Measurements from ENCODE around the gene PRAMEF20.
"Not testable (repeated sequence)": the region's sequence is repeated elsewhere in the genome, so short reads cannot be mapped to it uniquely, and the experiment has no call there.

PRAMEF20 gene

GRCh38 chr1:13410150-13410549 is at the start of gene PRAMEF20:
Gene PRAMEF20, plus strand, starts transcription at chr1:13410450. Its CDS starts 5,905 bp downstream, at chr1:13416355.
- not testable (repeated sequence) for DNase-seq, ATAC-seq

- not testable (repeated sequence) for ATAC-seq, DNase-seq
Observed at GRCh38 chr1:13362364-13362763, 47.9 kb upstream of the PRAMEF20 start.

GRCh38 chr1:13364928-13365327 is 45.3 kb upstream of the PRAMEF20 start:
- not testable (repeated sequence) for ATAC-seq, DNase-seq

- not testable (repeated sequence) for DNase-seq, ATAC-seq
Observed at GRCh38 chr1:13366536-13366935, 43.7 kb upstream of the PRAMEF20 start.

GRCh38 chr1:13368544-13368943 is 41.7 kb upstream of the PRAMEF20 start:
- not testable (repeated sequence) for ATAC-seq
- peak; percentile 46 for DNase-seq

- not testable (repeated sequence) for ATAC-seq, DNase-seq
Observed at GRCh38 chr1:13378983-13379382, 31.3 kb upstream of the PRAMEF20 start.

GRCh38 chr1:13380380-13380779 is 29.9 kb upstream of the PRAMEF20 start:
- ATAC-seq, DNase-seq: not testable (repeated sequence)

GRCh38 chr1:13389332-13389731 is 20.9 kb upstream of the PRAMEF20 start, which contains the start of gene PRAMEF17:
Gene PRAMEF17, plus strand, starts transcription at chr1:13389632. Its CDS starts 26 bp downstream, at chr1:13389658.
- DNase-seq, ATAC-seq: not testable (repeated sequence)

- not testable (repeated sequence) for DNase-seq
Observed at GRCh38 chr1:13393004-13393403, 17.2 kb upstream of the PRAMEF20 start.

GRCh38 chr1:13394761-13395160 is 15.5 kb upstream of the PRAMEF20 start:
- ATAC-seq, DNase-seq: not testable (repeated sequence)

More at GRCh38 chr1:13393004-13393403, 17.2 kb upstream of the PRAMEF20 start:
- ATAC-seq, result not testable (repeated sequence)

GRCh38 chr1:13395311-13395710 is 14.9 kb upstream of the PRAMEF20 start:
- DNase-seq, ATAC-seq: not testable (repeated sequence)

- DNase-seq, result no peak
- no peak for ATAC-seq
Observed at GRCh38 chr1:13407811-13408210, 2.4 kb upstream of the PRAMEF20 start.

GRCh38 chr1:13430495-13430894 is 20.2 kb downstream of the PRAMEF20 start:
- DNase-seq (no peak), ATAC-seq (no peak)

GRCh38 chr1:13432251-13432650 is 22.0 kb downstream of the PRAMEF20 start:
- no peak for ATAC-seq
- DNase-seq, result no peak

- not testable (repeated sequence) for DNase-seq, ATAC-seq
Observed at GRCh38 chr1:13433694-13434358, 23.6 kb downstream of the PRAMEF20 start.

GRCh38 chr1:13435458-13435857 is 25.2 kb downstream of the PRAMEF20 start:
- ATAC-seq (no peak), DNase-seq (no peak)

- DNase-seq, ATAC-seq: not testable (repeated sequence)
Observed at GRCh38 chr1:13439104-13439783, 29.0 kb downstream of the PRAMEF20 start.

- ATAC-seq, result no peak
- DNase-seq, result no peak
Observed at GRCh38 chr1:13443335-13443979, 33.2 kb downstream of the PRAMEF20 start.

GRCh38 chr1:13450204-13450603 is 40.0 kb downstream of the PRAMEF20 start:
- no peak for DNase-seq
- no peak for ATAC-seq

- no peak for DNase-seq
- no peak for ATAC-seq
Observed at GRCh38 chr1:13451399-13451965, 41.2 kb downstream of the PRAMEF20 start.

GRCh38 chr1:13456904-13457532 is 46.8 kb downstream of the PRAMEF20 start:
- ATAC-seq, result no peak
- no peak for DNase-seq

GRCh38 chr1:13461977-13462376 is 51.7 kb downstream of the PRAMEF20 start:
- ATAC-seq (no peak), DNase-seq (no peak)

Data from stimulated activated naive CD8-positive, alpha-beta T cell treated with anti-CD3 and anti-CD28 coated beads, Interleukin-15, Interleukin-2, amounts not matched to agents 100 U/mL and 50 U/mL, for 24 hours (primary cell).